Mesothelial cell of epicardium (in vitro differentiated cells): ENCODE measurements around the gene PIGL. TPM values are rescaled to one million over a fixed set of nuclear protein-coding genes. Genes with fewer than 3 reads are reported as not detected.
"Not testable (repeated sequence)": the region's sequence is repeated elsewhere in the genome, so short reads cannot be mapped to it uniquely, and the experiment has no call there.

Source experiments
- DNase-seq, 2 experiments: peaks; one replicate each; pipeline ENCODE4 v3.0.0; 2021; ENCODE audit warnings: low spot score in 2 of 2; ENCODE audit not compliant: unreplicated experiment in 2 of 2
- H3K27ac Mint-ChIP-seq: 2 replicates; pipeline ENCODE4 v1.8.0; 2021; ENCODE audit warnings: mixed read lengths
- H3K27me3 Mint-ChIP-seq: 2 replicates; pipeline ENCODE4 v1.8.0; 2021; ENCODE audit warnings: low read depth, mixed read lengths
- H3K36me3 Mint-ChIP-seq: 2 replicates; pipeline ENCODE4 v1.8.0; 2021; ENCODE audit warnings: mixed read lengths
- H3K4me1 Mint-ChIP-seq: 2 replicates; pipeline ENCODE4 v1.8.0; 2021; ENCODE audit warnings: mixed read lengths
- H3K4me3 Mint-ChIP-seq: 2 replicates; pipeline ENCODE4 v1.8.0; 2021; ENCODE audit warnings: mild to moderate bottlenecking, moderate library complexity, mixed read lengths
- H3K9me3 Mint-ChIP-seq: 2 replicates; pipeline ENCODE4 v1.8.0; 2021; ENCODE audit warnings: mixed read lengths
- CTCF ChIP-seq: fragments of 200-600 bp; sonication (generic); IDR thresholded peaks from one replicate; pipeline ENCODE4 v1.5.0; 2021; ENCODE audit warnings: antibody characterized with exemption; ENCODE audit not compliant: unreplicated experiment
- total RNA-seq: library from RNA; stranded (reverse); gene quantifications from 3 replicates; pipeline ENCODE4 v1.2.1, GENCODE V29; 2021

Gene PIGL
- total RNA-seq, 1 donor from 2014 or later: 69.4 TPM

GRCh38 chr17:16204763-16205162 lies 12.2 kb upstream of the PIGL start:
- H3K4me3 Mint-ChIP-seq: not testable (repeated sequence)
- H3K27ac Mint-ChIP-seq: peak overlapping the region; percentile 38

GRCh38 chr17:16211590-16211989 lies 5.4 kb upstream of the PIGL start:
- H3K9me3 Mint-ChIP-seq: no peaks in the 10 kb centered on the region
- no peak overlapping the region for H3K4me3 Mint-ChIP-seq
- no peaks in the 10 kb centered on the region for H3K27me3 Mint-ChIP-seq
- DNase-seq: no peak
- peaks cover 24% of the 10 kb centered on the region for H3K4me1 Mint-ChIP-seq
- TF ChIP-seq CTCF: no peak
- H3K27ac Mint-ChIP-seq: peak overlapping the region; percentile 50
- H3K36me3 Mint-ChIP-seq: no peaks in the 10 kb centered on the region

More at GRCh38 chr17:16204763-16205162, 12.2 kb upstream of the PIGL start:
- not testable (repeated sequence) for H3K36me3 Mint-ChIP-seq, H3K27me3 Mint-ChIP-seq, H3K9me3 Mint-ChIP-seq, DNase-seq
- H3K4me1 Mint-ChIP-seq: peaks cover 31% of the 10 kb centered on the region

GRCh38 chr17:16212793-16213192 lies 4.2 kb upstream of the PIGL start:
- Mint-ChIP-seq H3K4me1 (peaks cover 30% of the 10 kb centered on the region), H3K27me3 (no peaks in the 10 kb centered on the region), H3K4me3 (no peak overlapping the region), H3K27ac (no peak overlapping the region), H3K36me3 (no peaks in the 10 kb centered on the region), H3K9me3 (no peaks in the 10 kb centered on the region)
- no peak for TF ChIP-seq CTCF
- no peak for DNase-seq

- peaks cover 37% of the 10 kb centered on the region for H3K4me1 Mint-ChIP-seq
- peak overlapping the region; percentile 90 for H3K27ac Mint-ChIP-seq
- no peaks in the 10 kb centered on the region for H3K36me3 Mint-ChIP-seq
Measured at GRCh38 chr17:16214190-16215001, 2.6 kb upstream of the PIGL start.

GRCh38 chr17:16215002-16215272 lies 2.1 kb upstream of the PIGL start:
- H3K27me3 Mint-ChIP-seq: no peaks in the 10 kb centered on the region

More at GRCh38 chr17:16214190-16215001, 2.6 kb upstream of the PIGL start:
- DNase-seq: no peak
- H3K27me3 Mint-ChIP-seq: no peaks in the 10 kb centered on the region
- TF ChIP-seq CTCF: no peak
- no peaks in the 10 kb centered on the region for H3K9me3 Mint-ChIP-seq
- H3K4me3 Mint-ChIP-seq: peak overlapping the region; percentile 81

More at GRCh38 chr17:16215002-16215272, 2.1 kb upstream of the PIGL start:
- Mint-ChIP-seq H3K4me1 (peaks cover 37% of the 10 kb centered on the region), H3K36me3 (no peaks in the 10 kb centered on the region), H3K9me3 (no peaks in the 10 kb centered on the region), H3K27ac (peak overlapping the region; percentile 90), H3K4me3 (peak overlapping the region; percentile 81)
- peak; percentile 29 to 70 for DNase-seq
- no peak for TF ChIP-seq CTCF
